Ovary (tissue), 9 donors: Measurements from ENCODE around the gene SRSF12. TPM values are rescaled to one million over a fixed set of nuclear protein-coding genes. Genes with fewer than 3 reads are reported as not detected.

ENCODE experiments used
- DNase-seq, 5 donors: peaks; one replicate each; pipeline ENCODE4 v3.0.0-alpha.2; 2019 to 2020
- H3K27ac ChIP-seq, 2 donors: fragments of 200-600 bp; one replicate each; pipeline versions ENCODE4 v1.5.1 to v1.8.0; 2019 to 2022
- H3K27me3 ChIP-seq: fragments of 200-600 bp; one replicate; pipeline ENCODE4 v1.8.0; 2022
- H3K36me3 ChIP-seq: fragments of 200-600 bp; sonication (generic); one replicate; pipeline ENCODE4 v1.5.1; 2019
- H3K4me1 ChIP-seq: one replicate; pipeline ENCODE4 v1.8.1; 2013; ENCODE audit warnings: mild to moderate bottlenecking, moderate library complexity; ENCODE audit not compliant: insufficient read depth
- H3K4me3 ChIP-seq: fragments of 200-600 bp; sonication (generic); one replicate; pipeline ENCODE4 v1.5.1; 2017
- H3K9me3 ChIP-seq, 2 donors: fragments of 200-600 bp in 1 of 2; sonication (generic) in 1 of 2; one replicate each; pipeline versions ENCODE4 v1.5.1 to v1.8.1; 2013 to 2019; ENCODE audit warnings: mild to moderate bottlenecking in 1 of 2, moderate library complexity in 1 of 2
- CTCF ChIP-seq, 3 donors: fragments of 450-650 bp in 2 of 3; fragments of 200-600 bp in 1 of 3; IDR thresholded peaks; one replicate each; pipeline versions ENCODE4 v1.5.1 to v1.8.0; 2016 to 2022; ENCODE audit warnings: antibody characterized with exemption in 3 of 3, mild to moderate bottlenecking in 1 of 3
- EP300 ChIP-seq: sonication (generic); formaldehyde crosslinking; IDR thresholded peaks from one replicate; pipeline ENCODE4 v1.6.1; 2017; ENCODE audit warnings: antibody characterized with exemption
- POLR2A ChIP-seq: fragments of 450-650 bp; IDR thresholded peaks from one replicate; pipeline ENCODE4 v1.6.1; 2017; ENCODE audit warnings: antibody characterized with exemption, mild to moderate bottlenecking, moderate library complexity
- WGBS, 3 donors: extraction: QIAGEN DNeasy Blood & Tissue Kit in 1 of 3; methylation state at CpG; one replicate each; pipeline versions ENCODE4 v1.1.5 to v1.1.7; 2013 to 2017; 5-methylcytosine and 5-hydroxymethylcytosine counted together
- intact Hi-C, 4 donors: fragments of 100-400 bp; cut with DNase I; formaldehyde crosslinking; loops; one replicate each; pipeline versions ENCODE4 v1.11.0 to v1.15.1; 2022 to 2023
- polyA plus RNA-seq, 2 donors: library from polyadenylated mRNA; stranded (reverse); fragments of 200-250 nt in 1 of 2; fragments of 350-450 nt in 1 of 2; fragmentation: Illumina TruSeq in 1 of 2; extraction: RNeasy Lipid Tissue Mini Kit (QIAGEN cat#74804) in 1 of 2; gene quantifications; one replicate each; pipeline ENCODE4 v1.2.3, GENCODE V29; 2013 to 2014
- total RNA-seq, 7 donors: library from RNA; depleted of rRNA in 2 of 7; stranded (reverse); fragments of >200 nt in 2 of 7; fragmentation: NEBNext Ultra II Directional in 3 of 7; extraction: Animal tissue kit (Norgen Biotek cat#: 25700) in 3 of 7; gene quantifications; one replicate each; pipeline versions ENCODE4 v1.1.0 to v1.2.4, GENCODE V29; 2016 to 2023
- donor health status: DM: no; HTN: no; CAD: no; lungs with moderate emphysema.
- donor health status: DM: no; HTN: no; CAD: no.
- donor health status: Bipolar disorder and iron deficiency.
- donor health status: DM: yes; HTN: yes; CAD: no.
- donor health status: DM: no; HTN: no; CAD: no.
- donor health status: DM: yes; HTN: yes; CAD: no.

Gene SRSF12
- total and polyA plus RNA-seq, 9 donors: 0.83 to 9.8 (median 2.5) TPM

GRCh38 chr6:89073014-89073620, 44.8 kb downstream of the SRSF12 start:
- intact Hi-C loops: no loop called here
- no peaks in the 10 kb centered on the region for H3K9me3 ChIP-seq
- WGBS, 3 donors: 25 to 26% (median 26%) methylated on average over 4 of the region's 4 CpGs
- H3K27me3 ChIP-seq: no peaks in the 10 kb centered on the region
- no peak overlapping the region for H3K4me3 ChIP-seq
- H3K4me1 ChIP-seq: no peaks in the 10 kb centered on the region
- DNase-seq: no peak
- H3K27ac ChIP-seq: no peak overlapping the region
- no peak for TF ChIP-seq POLR2A
- no peak for TF ChIP-seq CTCF (IDR thresholded peaks at IDR 0.05)
- TF ChIP-seq EP300: no peak
- H3K36me3 ChIP-seq: no peaks in the 10 kb centered on the region

- H3K27me3 ChIP-seq: no peaks in the 10 kb centered on the region
- intact Hi-C loops: no loop called here
- no peaks in the 10 kb centered on the region for H3K4me1 ChIP-seq
- H3K4me3 ChIP-seq: no peak overlapping the region
- no peaks in the 10 kb centered on the region for H3K36me3 ChIP-seq
- no peak overlapping the region for H3K27ac ChIP-seq
- no peak for DNase-seq
- no peaks in the 10 kb centered on the region for H3K9me3 ChIP-seq
- no peak for TF ChIP-seq EP300
- TF ChIP-seq POLR2A: no peak
- TF ChIP-seq CTCF (IDR thresholded peaks at IDR 0.05): no peak
Observed at GRCh38 chr6:89071036-89071435, 46.8 kb downstream of the SRSF12 start.

GRCh38 chr6:89069536-89070163, 48.2 kb downstream of the SRSF12 start:
- no peak for DNase-seq
- no peak overlapping the region for H3K27ac ChIP-seq
- H3K36me3 ChIP-seq: no peaks in the 10 kb centered on the region
- H3K9me3 ChIP-seq: no peaks in the 10 kb centered on the region
- no peaks in the 10 kb centered on the region for H3K4me1 ChIP-seq
- intact Hi-C loops: no loop called here
- no peak for TF ChIP-seq EP300
- TF ChIP-seq CTCF (IDR thresholded peaks at IDR 0.05): no peak
- no peak for TF ChIP-seq POLR2A
- no peaks in the 10 kb centered on the region for H3K27me3 ChIP-seq
- H3K4me3 ChIP-seq: no peak overlapping the region
- 82 to 94% (median 83%) methylated on average over 10 of the region's 10 CpGs for WGBS, 3 donors

- Histone ChIP-seq H3K4me3 (no peak overlapping the region), H3K27ac (no peak overlapping the region), H3K9me3 (no peaks in the 10 kb centered on the region), H3K36me3 (no peaks in the 10 kb centered on the region), H3K27me3 (no peaks in the 10 kb centered on the region), H3K4me1 (no peaks in the 10 kb centered on the region)
- DNase-seq: no peak
- TF ChIP-seq CTCF (IDR thresholded peaks at IDR 0.05): no peak
- no peak for TF ChIP-seq EP300
- no peak for TF ChIP-seq POLR2A
- WGBS, 3 donors: 44 to 77% (median 69%) methylated on average over 1 of the region's 1 CpG
- intact Hi-C loops: no loop called here
Observed at GRCh38 chr6:89068695-89069094, 49.2 kb downstream of the SRSF12 start.
